H1 (cell line): Measurements from ENCODE around the gene GNG7. TPM values are rescaled to one million over a fixed set of nuclear protein-coding genes. Genes with fewer than 3 reads are reported as not detected.

Source experiments
- CTCF ChIA-PET: fragments of 300-600 bp; sonication (Branson Sonifier 250); formaldehyde crosslinking; loops from one replicate; lab custom pipeline; 2021; ENCODE audit not compliant: partially characterized antibody; lab: Charles Lee
- POLR2A ChIA-PET: fragments of 300-600 bp; sonication (Branson Sonifier 250); formaldehyde crosslinking; loops from one replicate; lab custom pipeline; 2021; ENCODE audit warnings: inconsistent platforms; ENCODE audit not compliant: partially characterized antibody; lab: Charles Lee
- DNase-seq, 2 experiments: peaks; one replicate each; pipeline versions ENCODE4 v3.0.0 to v3.0.0-alpha.2; 2010 to 2022; ENCODE audit warnings: low spot score in 2 of 2, low read depth in 1 of 2, mixed read lengths in 1 of 2
- FAIRE-seq: peaks from 2 replicates; lab custom pipeline; 2011; peaks lifted over from hg19 to GRCh38; lab: Jason Lieb, UNC
- H2AFZ ChIP-seq: 2 replicates; pipeline ENCODE4 v1.8.1; 2012; ENCODE audit warnings: low read length, inconsistent platforms
- H2AK5ac ChIP-seq: 2 replicates; pipeline ENCODE4 v1.6.1; 2013; ENCODE audit warnings: low read depth, low read length
- H2BK120ac ChIP-seq: replicated peaks from 2 replicates; pipeline ENCODE3; 2013; ENCODE audit warnings: low read depth, low read length, inconsistent platforms
- H2BK12ac ChIP-seq: 2 replicates; pipeline ENCODE4 v1.6.1; 2013; ENCODE audit warnings: low read depth, low read length
- H2BK15ac ChIP-seq: 2 replicates; pipeline ENCODE4 v1.6.1; 2013; ENCODE audit warnings: low read length
- H2BK20ac ChIP-seq: 2 replicates; pipeline ENCODE4 v1.6.1; 2013; ENCODE audit warnings: low read length
- H2BK5ac ChIP-seq: 2 replicates; pipeline ENCODE4 v1.6.1; 2013; ENCODE audit warnings: low read depth, low read length
- H3K14ac ChIP-seq: 2 replicates; pipeline ENCODE4 v1.6.1; 2013; ENCODE audit warnings: inconsistent platforms; ENCODE audit not compliant: insufficient read length
- H3K18ac ChIP-seq: 2 replicates; pipeline ENCODE4 v1.6.1; 2013; ENCODE audit warnings: low read length; ENCODE audit errors: extremely low read depth
- H3K23ac ChIP-seq: 2 replicates; pipeline ENCODE4 v1.6.1; 2013; ENCODE audit warnings: inconsistent platforms; ENCODE audit not compliant: insufficient read length
- H3K23me2 ChIP-seq: 2 replicates; pipeline ENCODE4 v1.6.1; 2013; ENCODE audit warnings: low read depth, low read length
- H3K27ac ChIP-seq: 2 replicates; pipeline ENCODE4 v1.6.1; 2011; ENCODE audit warnings: low read depth, low read length, inconsistent platforms
- H3K27me3 ChIP-seq, 4 experiments: replicated peaks in 1 of 4; 1 replicate in 1 of 4; 2 replicates in 3 of 4; pipeline versions ENCODE4 v1.6.1 to v1.8.1; 2011 to 2013; ENCODE audit warnings: low read length in 3 of 4, mild to moderate bottlenecking in 3 of 4, inconsistent platforms in 2 of 4, mixed read lengths in 2 of 4, moderate library complexity in 1 of 4; ENCODE audit not compliant: control insufficient read depth in 3 of 4, insufficient read depth in 3 of 4; ENCODE audit errors: extremely low read depth in 1 of 4
- H3K36me3 ChIP-seq, 4 experiments: 2 replicates each; pipeline versions ENCODE4 v1.6.1 to v1.8.1; 2011 to 2013; ENCODE audit warnings: mild to moderate bottlenecking in 4 of 4, low read length in 3 of 4, moderate library complexity in 2 of 4, control low read depth in 1 of 4, inconsistent platforms in 1 of 4; ENCODE audit not compliant: insufficient read depth in 4 of 4, control insufficient read depth in 2 of 4
- H3K4ac ChIP-seq: replicated peaks from 2 replicates; pipeline ENCODE3; 2013; ENCODE audit warnings: low read length, low read depth, mixed read lengths, inconsistent platforms; ENCODE audit not compliant: insufficient read length
- H3K4me1 ChIP-seq, 4 experiments: replicated peaks in 1 of 4; 1 replicate in 1 of 4; 2 replicates in 3 of 4; pipeline versions ENCODE4 v1.6.1 to v1.8.1; 2011 to 2013; ENCODE audit warnings: low read length in 3 of 4, inconsistent platforms in 2 of 4, mixed read lengths in 1 of 4; ENCODE audit not compliant: insufficient read depth in 4 of 4, control insufficient read depth in 3 of 4
- H3K4me2 ChIP-seq, 2 experiments: 2 replicates each; pipeline versions ENCODE4 v1.6.1 to v1.8.1; 2011 to 2013; ENCODE audit warnings: low read depth in 2 of 2, low read length in 2 of 2, control low read depth in 1 of 2, inconsistent platforms in 1 of 2, mild to moderate bottlenecking in 1 of 2; ENCODE audit not compliant: insufficient read depth in 1 of 2
- H3K4me3 ChIP-seq, 4 experiments: fragments of 200-600, 300-600 bp in 1 of 4; sonication (generic), shearing (Covaris generic), sonication (Bioruptor Twin) in 1 of 4; 2 replicates each; pipeline versions ENCODE4 v1.5.1 to v1.8.1; 2011 to 2016; ENCODE audit warnings: low read length in 4 of 4, low read depth in 3 of 4, control low read depth in 2 of 4, inconsistent platforms in 2 of 4, mild to moderate bottlenecking in 2 of 4, mixed read lengths in 1 of 4, moderate library complexity in 1 of 4; ENCODE audit not compliant: insufficient read depth in 2 of 4; ENCODE audit errors: extremely low read depth in 1 of 4
- H3K56ac ChIP-seq: replicated peaks from 2 replicates; pipeline ENCODE3; 2013; ENCODE audit warnings: low read depth, mild to moderate bottlenecking, mixed read lengths, low read length, inconsistent platforms; ENCODE audit not compliant: insufficient read length
- H3K79me1 ChIP-seq: 2 replicates; pipeline ENCODE4 v1.6.1; 2013; ENCODE audit warnings: low read depth, low read length, control low read depth
- H3K79me2 ChIP-seq, 2 experiments: 2 replicates each; pipeline versions ENCODE4 v1.6.1 to v1.8.1; 2012 to 2013; ENCODE audit warnings: low read length in 2 of 2, mild to moderate bottlenecking in 2 of 2, inconsistent platforms in 1 of 2; ENCODE audit not compliant: insufficient read depth in 2 of 2, control insufficient read depth in 1 of 2
- H3K9ac ChIP-seq, 4 experiments: replicated peaks in 1 of 4; 1 replicate in 1 of 4; 2 replicates in 3 of 4; pipeline versions ENCODE4 v1.6.1 to v1.8.1; 2011 to 2013; ENCODE audit warnings: low read depth in 3 of 4, low read length in 3 of 4, control low read depth in 2 of 4, mild to moderate bottlenecking in 2 of 4, moderate library complexity in 2 of 4, inconsistent platforms in 1 of 4; ENCODE audit errors: extremely low read depth in 1 of 4
- H3K9me3 ChIP-seq, 2 experiments: 2 replicates each; pipeline versions ENCODE4 v1.6.1 to v1.8.1; 2012 to 2013; ENCODE audit warnings: mild to moderate bottlenecking in 2 of 2, moderate library complexity in 2 of 2, control low read depth in 1 of 2, inconsistent platforms in 1 of 2, low read depth in 1 of 2, low read length in 1 of 2, mixed read lengths in 1 of 2; ENCODE audit not compliant: insufficient read depth in 2 of 2
- H4K20me1 ChIP-seq, 2 experiments: replicated peaks in 1 of 2; 2 replicates each; pipeline versions ENCODE3 to v1.8.1; 2011 to 2013; ENCODE audit warnings: inconsistent platforms in 2 of 2, low read length in 2 of 2, mild to moderate bottlenecking in 1 of 2; ENCODE audit not compliant: insufficient read depth in 2 of 2, control insufficient read depth in 1 of 2
- H4K5ac ChIP-seq: 2 replicates; pipeline ENCODE4 v1.6.1; 2013; ENCODE audit warnings: low read length, low read depth, mixed read lengths, inconsistent platforms; ENCODE audit not compliant: insufficient read length
- H4K8ac ChIP-seq: 2 replicates; pipeline ENCODE4 v1.8.0; 2013; ENCODE audit warnings: mild to moderate bottlenecking, moderate library complexity, low read length, inconsistent platforms; ENCODE audit not compliant: insufficient read depth; ENCODE audit errors: extremely low read depth
- H4K91ac ChIP-seq: replicated peaks from 2 replicates; pipeline ENCODE3; 2013; ENCODE audit warnings: low read length, mixed read lengths, inconsistent platforms; ENCODE audit not compliant: insufficient read length
- JUN ChIP-seq: IDR thresholded peaks from 2 replicates; pipeline ENCODE4 v1.6.1; 2011; ENCODE audit warnings: low read depth, mild to moderate bottlenecking, improper control_type of control experiment, low read length
- WGBS, 2 experiments: shearing (Covaris generic) in 1 of 2; methylation state at CpG; one replicate each; pipeline versions ENCODE4 v1.1.6 to v1.1.7; 2013 to 2015; ENCODE audit warnings: low lambda C conversion rate in 2 of 2, mixed read lengths in 2 of 2, inconsistent platforms in 1 of 2, low coverage in 1 of 2, missing lambda C conversion rate in 1 of 2; ENCODE audit not compliant: insufficient replicate concordance in 2 of 2, insufficient coverage in 1 of 2, insufficient read length in 1 of 2; ENCODE audit errors: extremely low coverage in 1 of 2, missing lambda C conversion rate in 1 of 2; 5-methylcytosine and 5-hydroxymethylcytosine counted together
- polyA plus RNA-seq, 7 experiments: library from polyadenylated mRNA; depleted of rRNA in 3 of 7; stranded (reverse) in 5 of 7; unstranded in 2 of 7; fragments of >200 nt in 5 of 7; fragments of 200-250 nt in 2 of 7; gene quantifications; 1 replicate in 5 of 7; 2 replicates in 1 of 7; 4 replicates in 1 of 7; pipeline versions ENCODE4 v1.2.1 to v1.2.3, GENCODE V29; 2011 to 2013; ENCODE audit warnings: missing spikeins in 2 of 7, mixed read lengths in 2 of 7
- total RNA-seq: library from RNA; stranded (reverse); fragmentation: NEBNext Ultra II Directional; extraction: Animal tissue kit (Norgen Biotek cat#: 25700); gene quantifications from 2 replicates; pipeline ENCODE4 v1.2.1, GENCODE V29; 2021

Gene GNG7
- total and polyA plus RNA-seq, 2 of the 8 experiments (the other 6 are each of a cell fraction or from before 2014, with no cell fraction given): 2.8 to 7.8 TPM

DNA sequence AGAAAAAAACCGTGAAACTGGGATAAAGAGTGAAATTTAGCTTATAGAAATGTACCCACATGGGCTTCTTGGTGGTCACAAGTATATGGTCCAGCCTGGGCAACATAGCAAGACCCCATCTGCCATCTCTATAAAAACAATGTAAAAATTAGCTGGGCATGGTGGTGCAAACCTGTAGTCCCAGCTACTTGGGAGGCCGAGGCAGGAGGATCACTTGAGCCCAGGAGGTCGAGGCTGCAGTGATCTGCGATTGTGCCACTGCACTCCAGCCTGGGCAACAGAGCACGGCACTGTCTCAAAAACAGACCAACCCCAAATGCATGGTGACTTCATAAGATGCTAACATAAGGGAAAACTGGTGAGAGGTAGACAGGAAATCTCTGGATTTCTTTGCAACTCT is 54.4 kb downstream of the GNG7 start:
- ChIA-PET CTCF (interaction anchor here (0.6 to 6.1 kb wide), 58 partner anchors 11 to 828 kb away, joined by 3 to 117 read pairs (median 4); partner anchors contain the start of genes GNG7 and SLC39A3), POLR2A (interaction anchor here (0.8 to 3.1 kb wide), 4 partner anchors 53 to 101 kb away, joined by 3 to 10 read pairs (median 8); partner anchors contain the start of gene SLC39A3)
- Histone ChIP-seq H3K4ac (no peak overlapping the region), H3K27ac (no peak overlapping the region), H3K79me1 (no peaks in the 10 kb centered on the region), H2BK5ac (no peak overlapping the region), H3K79me2 (no peaks in the 10 kb centered on the region), H4K20me1 (peaks cover 0 to 2% of the 10 kb centered on the region in 2 experiments), H3K4me1 (no peaks in the 10 kb centered on the region; a peak in 1 of 7 replicates), H3K4me3 (no peak overlapping the region), H3K27me3 (no peaks in the 10 kb centered on the region; a peak in 1 of 7 replicates), H2BK15ac (no peak overlapping the region), H2BK120ac (no peak overlapping the region), H2BK20ac (no peak overlapping the region), H3K18ac (no peak overlapping the region), H2BK12ac (no peak overlapping the region), H3K4me2 (no peak overlapping the region), H4K91ac (no peak overlapping the region), H3K14ac (no peak overlapping the region), H4K5ac (no peak overlapping the region), H2AFZ (no peak overlapping the region), H3K9ac (no peak overlapping the region), H2AK5ac (no peak overlapping the region), H3K36me3 (no peaks in the 10 kb centered on the region), H4K8ac (no peak overlapping the region), H3K23ac (no peak overlapping the region), H3K9me3 (no peaks in the 10 kb centered on the region), H3K23me2 (no peaks in the 10 kb centered on the region), H3K56ac (no peak overlapping the region)
- no peak for FAIRE-seq
- no peak for TF ChIP-seq JUN
- DNase-seq: no peak
- 63% methylated on average over 5 of the region's 5 CpGs; no CpG with 5 or more reads in 1 of the 2 experiments for WGBS, 2 experiments
